Cardiac fibroblast (primary cell): ENCODE results near the gene PGP.

Source experiments
- DNase-seq, 2 donors: peaks; one replicate each; pipeline versions ENCODE4 v3.0.0 to v3.0.0-alpha.2; 2010; ENCODE audit warnings: low read depth in 2 of 2
- H3K4me3 ChIP-seq, 2 donors: replicated peaks in 1 of 2; 1 replicate in 1 of 2; 2 replicates in 1 of 2; pipeline ENCODE4 v1.5.1; 2011; ENCODE audit warnings: low read depth in 2 of 2, low read length in 2 of 2, mild to moderate bottlenecking in 2 of 2, moderate library complexity in 1 of 2
- CTCF ChIP-seq: IDR thresholded peaks from one replicate; pipeline ENCODE4 v1.5.1; 2011; ENCODE audit warnings: low read depth, mild to moderate bottlenecking, low read length, inconsistent platforms

The PGP gene

GRCh38 chr16:2212362-2213324 lies 2.0 kb downstream of the PGP start:
- H3K4me3 ChIP-seq = peak overlapping the region; percentile 52 to 76
- DNase-seq = no peak
- TF ChIP-seq CTCF = no peak

GRCh38 chr16:2211923-2212347 lies 2.7 kb downstream of the PGP start:
- TF ChIP-seq CTCF = no peak
- no peak overlapping the region for H3K4me3 ChIP-seq
- DNase-seq = no peak

- DNase-seq = no peak
- no peak for TF ChIP-seq CTCF
- no peak within 1 kb of the TSS for H3K4me3 ChIP-seq
Measured at GRCh38 chr16:2210386-2211365, 4.0 kb downstream of the PGP start, which contains the start of gene BRICD5. Gene BRICD5 (minus strand): TSS chr16:2210863. CDS start chr16:2210833, 30 bp downstream.

GRCh38 chr16:2210009-2210332 lies 4.7 kb downstream of the PGP start:
- no peak overlapping the region for H3K4me3 ChIP-seq
- TF ChIP-seq CTCF = no peak
- no peak for DNase-seq

- no peak overlapping the region for H3K4me3 ChIP-seq
- TF ChIP-seq CTCF = no peak
- no peak for DNase-seq
Measured at GRCh38 chr16:2209258-2210008, 5.2 kb downstream of the PGP start.

GRCh38 chr16:2208772-2209171 lies 5.9 kb downstream of the PGP start:
- H3K4me3 ChIP-seq = no peak overlapping the region
- no peak for DNase-seq
- TF ChIP-seq CTCF = no peak
